IPS-18a (cell line): Measurements from ENCODE around the gene GSG1L.

Experiments
- H3K27ac ChIP-seq: one replicate; pipeline ENCODE4 v1.5.1; 2013; ENCODE audit warnings: low read length
- H3K27me3 ChIP-seq: one replicate; pipeline ENCODE4 v1.6.1; 2013; ENCODE audit warnings: mild to moderate bottlenecking, low read length; ENCODE audit not compliant: control insufficient read depth, insufficient read depth
- H3K36me3 ChIP-seq: one replicate; pipeline ENCODE4 v1.6.1; 2013; ENCODE audit warnings: low read depth, low read length; ENCODE audit not compliant: control insufficient read depth
- H3K4me1 ChIP-seq: one replicate; pipeline ENCODE4 v1.6.1; 2013; ENCODE audit warnings: low read depth, low read length; ENCODE audit not compliant: control insufficient read depth
- H3K4me3 ChIP-seq: one replicate; pipeline ENCODE4 v1.5.1; 2013; ENCODE audit warnings: low read length
- H3K9ac ChIP-seq: one replicate; pipeline ENCODE4 v1.6.1; 2013; ENCODE audit warnings: mild to moderate bottlenecking, low read length, moderate library complexity
- H3K9me3 ChIP-seq: one replicate; pipeline ENCODE4 v1.6.1; 2013; ENCODE audit warnings: low read depth, low read length; ENCODE audit not compliant: control insufficient read depth

GSG1L gene

DNA sequence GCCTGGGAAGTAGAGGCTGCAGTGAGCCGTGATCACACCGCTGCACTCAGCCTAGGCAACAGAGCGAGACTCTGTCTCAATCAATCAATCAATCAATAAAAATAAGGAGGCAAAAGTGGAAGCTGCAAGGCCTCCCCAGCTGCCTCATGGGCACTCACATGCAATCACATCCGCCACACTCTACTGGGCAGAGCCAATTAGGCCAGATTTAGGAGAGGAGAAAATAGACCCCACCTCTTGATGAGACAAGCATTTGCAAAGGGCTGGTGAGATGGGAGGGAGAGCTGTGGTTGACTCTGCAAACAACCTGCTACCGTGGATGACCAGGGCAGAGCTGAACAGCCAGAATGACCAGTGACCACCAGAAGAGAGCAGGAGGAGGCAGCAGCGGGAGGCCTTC lies 14.7 kb upstream of the GSG1L start:
- H3K27me3 ChIP-seq = no peaks in the 10 kb centered on the region
- no peak overlapping the region for H3K27ac ChIP-seq
- no peaks in the 10 kb centered on the region for H3K4me1 ChIP-seq
- no peak overlapping the region for H3K9ac ChIP-seq
- H3K36me3 ChIP-seq = no peaks in the 10 kb centered on the region
- H3K9me3 ChIP-seq = no peaks in the 10 kb centered on the region
- no peak overlapping the region for H3K4me3 ChIP-seq

DNA sequence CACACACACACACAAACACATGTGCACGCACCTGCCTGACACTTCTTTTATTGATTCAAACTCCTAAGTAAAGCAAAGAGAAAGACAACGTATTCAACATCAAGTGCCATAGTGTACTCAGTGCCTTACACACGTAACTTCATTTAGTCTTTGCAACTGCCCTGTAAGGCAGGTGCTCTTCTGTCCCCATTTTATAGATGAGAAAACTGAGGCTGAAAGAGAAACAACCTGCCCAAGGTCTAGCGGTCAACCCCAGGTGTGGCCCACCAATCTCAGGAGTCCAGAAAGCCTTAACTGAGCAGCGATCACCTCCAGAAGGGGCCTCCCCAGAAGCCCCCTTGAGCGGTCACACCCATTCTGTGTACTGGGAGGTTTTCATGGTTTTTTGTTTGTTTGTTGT lies 10.3 kb upstream of the GSG1L start:
- no peaks in the 10 kb centered on the region for H3K27me3 ChIP-seq
- no peaks in the 10 kb centered on the region for H3K36me3 ChIP-seq
- no peak overlapping the region for H3K27ac ChIP-seq
- H3K9me3 ChIP-seq = no peaks in the 10 kb centered on the region
- no peak overlapping the region for H3K9ac ChIP-seq
- no peaks in the 10 kb centered on the region for H3K4me1 ChIP-seq
- H3K4me3 ChIP-seq = no peak overlapping the region

DNA sequence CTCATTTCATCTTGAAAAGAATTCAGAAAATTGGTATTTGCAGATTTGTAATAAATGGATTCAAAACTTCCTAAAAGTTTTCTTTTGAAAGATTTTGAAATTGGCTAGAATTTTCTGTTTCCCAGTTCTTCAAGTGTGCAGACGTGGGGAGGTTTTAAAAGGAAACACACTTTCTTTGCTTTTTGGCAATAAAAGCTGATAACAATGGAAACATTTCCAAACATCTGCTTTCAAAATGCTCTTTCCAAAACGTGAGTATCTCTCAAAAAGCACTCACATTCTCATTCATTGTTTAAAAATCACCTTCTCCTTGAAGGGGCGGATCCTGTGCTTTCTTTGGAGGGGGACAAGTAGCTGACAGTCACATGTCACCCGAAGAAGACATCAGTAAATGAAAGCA lies 8.6 kb upstream of the GSG1L start:
- no peaks in the 10 kb centered on the region for H3K9me3 ChIP-seq
- H3K4me1 ChIP-seq = no peaks in the 10 kb centered on the region
- no peaks in the 10 kb centered on the region for H3K36me3 ChIP-seq
- no peak overlapping the region for H3K4me3 ChIP-seq
- no peak overlapping the region for H3K27ac ChIP-seq
- H3K9ac ChIP-seq = no peak overlapping the region
- no peaks in the 10 kb centered on the region for H3K27me3 ChIP-seq

DNA sequence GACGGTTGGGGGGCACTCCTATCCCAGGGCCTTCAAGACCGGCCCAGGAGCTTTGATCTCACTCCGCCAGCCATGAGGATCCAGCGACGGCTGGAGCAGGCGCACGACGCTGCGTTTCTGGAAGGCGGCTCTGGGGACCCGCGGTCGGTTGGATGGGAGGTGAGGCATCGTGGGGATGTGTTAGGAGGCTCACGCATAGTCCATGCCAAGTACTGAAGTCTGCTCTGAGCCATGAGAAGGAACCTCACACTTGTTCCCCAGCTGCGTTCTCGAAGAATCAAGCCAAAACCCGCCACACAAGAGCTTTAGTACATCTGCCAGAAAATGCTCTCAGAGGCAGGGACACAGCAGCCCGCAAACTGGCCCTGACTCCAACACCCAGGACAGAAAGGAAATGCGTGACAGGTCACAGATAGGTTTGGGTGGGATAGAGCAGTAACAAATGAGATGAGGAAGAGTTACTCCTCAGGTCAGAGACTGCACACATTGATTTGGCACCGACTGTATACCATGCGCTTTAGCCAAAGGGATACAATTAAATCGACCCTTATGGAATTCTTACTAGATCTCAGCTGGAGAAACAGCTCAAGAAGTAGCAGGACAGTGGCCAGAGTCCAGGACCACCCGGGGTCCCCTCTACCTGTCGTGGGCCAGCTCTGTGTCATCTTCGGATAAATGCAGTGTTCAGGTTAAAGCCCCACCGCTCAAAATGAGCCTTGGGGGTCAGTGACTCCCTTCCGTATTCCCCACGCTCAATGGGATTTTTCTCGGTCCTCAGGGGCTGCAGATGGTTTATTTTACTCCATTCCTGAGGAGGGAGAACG lies 6.7 kb upstream of the GSG1L start:
- Histone ChIP-seq H3K27me3 (peaks cover under 1% of the 10 kb centered on the region), H3K36me3 (no peaks in the 10 kb centered on the region), H3K9me3 (no peaks in the 10 kb centered on the region), H3K9ac (no peak overlapping the region), H3K27ac (no peak overlapping the region), H3K4me1 (no peaks in the 10 kb centered on the region), H3K4me3 (no peak overlapping the region)

DNA sequence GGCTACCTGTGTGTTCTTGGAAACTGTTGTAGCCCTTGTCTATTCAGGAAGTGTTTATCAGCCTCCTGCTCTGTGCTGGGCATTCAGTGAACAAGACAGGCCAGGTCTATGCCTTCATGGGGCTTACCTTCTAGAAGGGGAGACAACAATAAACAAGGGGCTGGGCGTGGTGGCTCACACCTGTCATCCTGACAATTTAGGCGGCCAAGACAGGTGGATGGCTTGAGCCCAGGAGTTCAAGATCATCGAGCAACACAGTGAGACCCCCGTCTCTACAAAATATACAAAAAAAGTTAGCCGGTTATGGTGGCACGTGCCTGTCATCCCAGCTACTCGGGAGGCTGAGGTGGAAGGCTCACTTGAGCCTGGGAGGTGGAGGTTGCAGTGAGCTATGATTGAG lies 5.5 kb upstream of the GSG1L start:
- Histone ChIP-seq H3K27ac (no peak overlapping the region), H3K4me1 (no peaks in the 10 kb centered on the region), H3K27me3 (peaks cover 12% of the 10 kb centered on the region), H3K9me3 (no peaks in the 10 kb centered on the region), H3K4me3 (no peak overlapping the region), H3K9ac (no peak overlapping the region), H3K36me3 (no peaks in the 10 kb centered on the region)

DNA sequence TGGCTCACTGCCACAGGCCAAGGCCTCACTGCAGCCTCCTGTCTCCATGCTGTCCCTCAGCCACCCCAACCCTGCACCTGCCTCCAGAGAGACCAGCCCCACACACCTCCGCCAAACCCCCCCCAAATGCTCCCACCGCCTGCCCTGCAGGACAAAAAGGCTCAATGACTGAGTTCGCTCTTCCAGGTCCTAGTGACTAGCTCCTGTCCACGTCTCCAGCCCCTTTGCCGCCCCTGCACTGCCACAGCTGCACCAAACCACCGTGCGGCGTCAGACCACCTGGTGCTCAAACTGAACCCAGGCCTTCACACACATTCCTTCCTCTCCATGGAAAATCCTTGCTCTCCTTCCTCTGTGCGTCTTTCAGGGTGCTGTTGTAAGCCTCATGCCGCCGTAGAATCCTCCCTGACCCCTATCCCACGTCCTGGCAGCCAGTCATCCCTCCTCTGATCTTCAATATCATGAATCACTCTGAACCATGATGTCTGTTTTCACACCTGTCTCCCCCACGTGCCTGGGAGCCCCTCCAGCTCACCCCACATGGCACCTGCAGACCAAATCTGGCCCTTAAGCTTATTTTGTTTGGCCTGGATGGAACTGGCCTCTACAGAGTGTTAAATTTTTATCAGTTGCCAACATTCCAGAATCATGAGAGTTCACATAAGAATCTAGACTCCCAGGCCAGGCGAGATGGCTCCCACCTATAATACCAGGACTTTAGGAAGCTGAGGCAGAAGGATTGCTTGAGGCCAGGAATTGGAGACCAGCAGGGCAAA lies 4.3 kb upstream of the GSG1L start:
- no peaks in the 10 kb centered on the region for H3K36me3 ChIP-seq
- H3K27me3 ChIP-seq = peaks cover 18% of the 10 kb centered on the region
- H3K4me3 ChIP-seq = no peak overlapping the region
- no peak overlapping the region for H3K27ac ChIP-seq
- H3K4me1 ChIP-seq = no peaks in the 10 kb centered on the region
- no peak overlapping the region for H3K9ac ChIP-seq
- no peaks in the 10 kb centered on the region for H3K9me3 ChIP-seq

DNA sequence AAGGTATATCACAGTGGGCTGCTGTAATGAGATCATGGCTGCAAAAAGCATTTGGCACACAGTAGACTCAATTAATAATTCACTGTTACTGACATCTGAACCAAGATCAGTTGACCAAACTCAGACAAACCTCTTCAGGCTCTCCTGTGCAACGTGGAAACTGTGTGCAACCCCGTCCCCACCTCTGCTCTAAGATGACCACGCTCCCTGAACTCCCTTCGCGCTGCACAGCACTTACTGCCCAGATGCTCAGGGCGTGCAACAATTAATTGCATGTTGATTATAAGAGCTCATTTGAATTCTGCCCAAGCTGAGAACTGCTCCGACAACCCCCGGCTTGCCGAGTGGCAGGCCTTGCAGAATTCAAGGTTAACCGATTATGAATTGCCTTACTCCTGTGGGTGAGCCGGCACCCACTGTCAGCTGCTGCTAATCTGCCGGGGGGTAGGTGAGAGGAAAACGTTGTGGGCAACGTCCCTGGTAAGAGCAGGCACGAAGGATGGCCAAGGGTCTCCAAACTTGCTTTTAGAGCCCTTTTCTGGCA lies 1.3 kb upstream of the GSG1L start:
- H3K4me1 ChIP-seq = no peaks in the 10 kb centered on the region
- no peak overlapping the region for H3K27ac ChIP-seq
- peaks cover 49% of the 10 kb centered on the region for H3K27me3 ChIP-seq
- H3K9me3 ChIP-seq = no peaks in the 10 kb centered on the region
- H3K9ac ChIP-seq = no peak overlapping the region
- H3K36me3 ChIP-seq = no peaks in the 10 kb centered on the region
- H3K4me3 ChIP-seq = no peak overlapping the region

DNA sequence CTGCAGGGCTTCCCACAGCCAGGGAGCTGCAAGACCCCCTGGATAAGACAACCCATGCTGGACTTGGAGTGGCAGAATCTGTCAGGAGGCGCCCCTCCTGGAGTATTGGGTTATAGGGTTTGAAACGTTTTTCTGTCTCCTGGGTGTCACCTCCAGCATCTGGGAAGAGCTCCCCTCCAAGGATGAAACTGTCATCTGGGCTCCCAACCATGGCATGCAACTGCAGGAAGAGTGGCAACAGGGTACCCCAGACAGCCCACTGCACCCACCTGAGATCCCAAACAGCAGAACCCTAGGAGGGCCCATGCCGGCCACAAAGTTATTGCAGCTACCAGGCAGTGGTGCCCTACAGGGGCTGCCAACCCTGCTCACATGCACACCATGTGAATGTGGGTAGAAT lies 636 bp upstream of the GSG1L start:
- Histone ChIP-seq H3K4me1 (no peaks in the 10 kb centered on the region), H3K27ac (no peak overlapping the region), H3K36me3 (no peaks in the 10 kb centered on the region), H3K9me3 (no peaks in the 10 kb centered on the region), H3K27me3 (peaks cover 52% of the 10 kb centered on the region), H3K4me3 (peak overlapping the region; percentile 31), H3K9ac (no peak overlapping the region)

DNA sequence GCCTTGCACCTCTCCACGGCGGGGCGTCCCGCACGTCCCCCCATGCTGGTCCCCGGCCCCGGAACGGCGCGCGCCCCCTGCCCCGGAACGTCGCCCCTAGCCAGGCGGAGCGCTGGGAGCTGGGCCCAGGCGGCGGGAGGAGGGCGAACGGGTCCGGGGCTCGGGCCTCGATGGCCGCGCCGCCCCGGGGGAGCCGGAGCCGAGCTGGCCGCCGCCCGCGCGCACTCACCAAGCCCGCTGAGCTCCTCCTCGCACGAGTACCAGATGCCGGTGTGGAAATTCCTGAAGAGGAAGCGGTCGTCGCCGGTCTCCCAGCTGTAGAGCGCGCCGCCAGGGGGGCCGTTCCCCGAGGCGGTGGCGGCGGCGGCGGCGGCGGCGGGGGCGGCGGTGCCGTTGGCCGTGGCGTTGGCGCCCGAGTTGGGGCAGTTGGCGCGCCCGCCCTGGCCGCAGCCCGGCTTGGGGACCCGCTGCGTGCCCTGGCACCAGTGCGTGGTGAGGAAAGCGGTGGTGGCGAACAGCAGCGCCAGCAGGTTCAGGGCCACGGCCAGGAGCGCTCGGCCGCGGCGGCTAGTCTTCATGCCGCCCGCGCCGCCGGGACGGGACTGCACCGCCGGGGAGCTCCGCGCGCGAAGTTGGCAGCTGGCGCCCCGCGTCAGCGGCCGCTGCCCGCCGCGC lies 530 bp downstream of the GSG1L start:
- Histone ChIP-seq H3K27ac (no peak overlapping the region), H3K9me3 (no peaks in the 10 kb centered on the region), H3K36me3 (no peaks in the 10 kb centered on the region), H3K4me3 (peak overlapping the region; percentile 16), H3K9ac (no peak overlapping the region), H3K4me1 (no peaks in the 10 kb centered on the region), H3K27me3 (peaks cover 52% of the 10 kb centered on the region)

DNA sequence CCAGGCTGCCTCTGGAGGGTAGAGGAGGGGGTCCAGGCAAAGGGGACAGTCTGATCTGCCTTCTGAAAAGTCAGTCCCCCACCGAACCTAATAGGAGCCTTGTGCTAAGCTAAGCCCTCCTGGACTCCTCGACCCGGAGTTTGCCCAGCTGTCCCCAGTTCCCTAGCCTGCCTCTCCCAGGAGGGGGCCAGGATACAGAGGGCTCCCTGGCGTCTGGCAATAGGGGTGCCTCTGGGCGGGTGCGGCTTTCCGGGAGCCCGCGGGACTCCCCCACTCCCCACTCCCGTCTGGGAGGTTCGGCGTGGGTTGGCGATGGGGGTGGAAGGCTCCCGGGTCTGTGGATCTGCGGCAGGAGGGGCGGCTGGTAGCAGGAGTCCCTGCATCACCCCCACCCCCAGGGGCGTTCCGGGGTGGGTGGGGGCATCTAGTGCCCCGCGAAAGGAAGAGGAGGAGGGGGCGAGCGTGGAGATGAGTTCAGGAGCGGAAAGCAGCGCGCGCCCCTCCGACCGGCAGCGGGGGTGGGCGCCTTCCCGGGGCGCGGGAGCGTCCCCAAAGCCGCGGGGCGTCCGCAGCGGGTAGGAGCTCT lies 1.2 kb downstream of the GSG1L start:
- no peaks in the 10 kb centered on the region for H3K4me1 ChIP-seq
- H3K27me3 ChIP-seq = peaks cover 52% of the 10 kb centered on the region
- H3K4me3 ChIP-seq = no peak overlapping the region
- no peaks in the 10 kb centered on the region for H3K9me3 ChIP-seq
- no peak overlapping the region for H3K27ac ChIP-seq
- no peaks in the 10 kb centered on the region for H3K36me3 ChIP-seq
- H3K9ac ChIP-seq = no peak overlapping the region
